ENCODE measurements around the gene DLG2.
"Not testable (repeated sequence)": the region's sequence is repeated elsewhere in the genome, so short reads cannot be mapped to it uniquely, and the experiment has no call there.

The DLG2 gene

DNA sequence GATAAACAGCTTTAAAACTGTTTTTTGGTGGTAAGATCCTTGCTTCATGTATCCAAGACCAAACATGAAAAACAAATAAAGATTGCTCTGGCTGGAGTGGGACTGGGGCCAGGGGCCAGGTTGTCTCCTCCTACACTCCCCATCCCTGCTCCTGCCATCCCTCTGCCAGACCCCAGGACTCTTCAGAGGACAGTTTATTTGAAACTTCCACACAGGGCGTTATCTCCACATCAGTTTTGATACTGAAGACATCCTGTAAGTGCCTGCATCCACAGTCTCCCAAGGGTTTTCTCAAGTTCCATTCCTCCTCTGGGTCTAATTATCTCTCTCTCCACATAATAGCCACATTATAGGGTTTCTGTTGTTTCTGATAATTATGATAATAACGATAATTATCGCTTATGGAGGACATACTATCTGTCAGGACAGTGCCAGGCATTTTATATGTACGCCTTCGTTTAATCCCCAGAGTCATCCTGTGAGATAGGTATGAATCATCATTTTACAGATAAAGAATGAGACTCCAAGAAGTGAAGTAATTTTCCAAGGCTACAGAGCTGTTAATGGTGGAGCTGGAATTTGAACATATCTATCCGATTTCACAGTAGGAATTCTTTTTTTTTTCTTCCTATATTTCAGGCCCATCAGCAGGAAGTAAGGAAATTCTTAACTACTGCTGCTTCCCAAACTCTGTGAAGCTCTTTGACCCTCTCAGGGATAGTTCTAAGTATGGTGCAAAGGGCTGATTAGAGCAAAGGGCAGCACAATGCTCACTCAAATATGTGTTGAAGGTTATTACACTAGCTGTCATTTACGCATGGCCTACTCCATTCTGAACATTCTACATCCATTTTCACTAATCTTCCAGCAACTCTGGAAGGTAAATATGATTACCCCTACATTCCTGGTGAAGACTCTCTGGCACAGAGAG, 1852.9 kb downstream of the DLG2 start:
- no peak for DNase-seq (ENCODE audit: low read depth)

DNA sequence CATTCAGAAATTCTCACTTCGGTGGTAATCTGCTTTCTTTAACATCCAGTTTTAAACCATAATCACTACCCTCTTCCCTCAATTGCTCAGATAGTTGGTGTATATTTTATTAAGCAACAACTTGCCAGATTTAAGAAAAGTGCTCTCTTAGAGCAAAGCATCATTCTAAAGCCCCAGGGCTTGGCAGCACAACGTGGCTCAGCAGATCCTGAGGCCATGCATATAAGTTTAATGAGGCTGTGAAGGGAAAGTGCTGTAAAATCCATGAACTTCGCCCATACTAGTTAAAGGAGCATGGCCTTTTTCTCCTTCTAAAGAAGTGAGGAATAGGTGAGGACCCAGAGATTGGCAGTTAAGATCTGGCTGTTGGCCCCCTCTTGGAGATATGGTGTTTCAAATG, 1858.7 kb downstream of the DLG2 start:
- DNase-seq (ENCODE audit: low read depth): no peak

DNA sequence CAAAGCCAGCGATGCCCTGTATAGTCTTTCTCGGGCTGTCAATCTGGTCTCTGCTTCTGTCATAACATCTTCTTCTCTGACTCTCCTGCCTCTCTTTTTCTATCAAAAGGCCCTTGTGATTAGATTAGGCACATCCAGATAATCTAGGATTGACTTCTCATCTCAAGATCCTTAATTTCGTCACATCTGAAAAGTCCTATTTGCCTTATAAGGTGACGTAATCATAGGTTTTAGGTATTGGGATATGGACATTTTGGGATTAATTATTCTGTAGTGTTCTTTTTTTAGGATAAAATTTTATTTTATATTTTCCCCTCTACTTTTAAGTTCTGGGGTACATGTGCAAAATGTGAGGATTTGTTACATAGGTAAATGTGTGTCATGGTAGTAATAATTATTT, 1860.2 kb downstream of the DLG2 start:
- no peak for DNase-seq (ENCODE audit: low read depth)

DNA sequence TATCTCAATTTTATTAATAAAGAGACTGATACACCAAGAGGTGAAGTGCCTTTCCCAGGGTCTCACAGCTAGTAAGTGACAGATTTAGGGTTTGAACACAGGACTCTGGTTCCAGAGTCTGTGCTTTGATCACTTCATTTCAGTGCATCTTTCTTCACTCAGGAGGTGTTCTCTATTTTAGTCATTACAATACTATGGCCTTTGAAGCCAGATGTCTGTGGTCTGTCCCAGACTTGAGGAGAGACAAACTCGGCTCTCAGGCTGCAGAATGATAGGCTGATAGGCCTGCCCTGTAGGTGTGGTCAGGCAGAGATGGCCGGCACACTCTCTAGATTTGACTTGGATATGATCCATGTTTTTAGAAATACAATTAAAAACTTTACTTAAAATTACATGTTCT, 1862.5 kb downstream of the DLG2 start:
- no peak for DNase-seq (ENCODE audit: low read depth)

DNA sequence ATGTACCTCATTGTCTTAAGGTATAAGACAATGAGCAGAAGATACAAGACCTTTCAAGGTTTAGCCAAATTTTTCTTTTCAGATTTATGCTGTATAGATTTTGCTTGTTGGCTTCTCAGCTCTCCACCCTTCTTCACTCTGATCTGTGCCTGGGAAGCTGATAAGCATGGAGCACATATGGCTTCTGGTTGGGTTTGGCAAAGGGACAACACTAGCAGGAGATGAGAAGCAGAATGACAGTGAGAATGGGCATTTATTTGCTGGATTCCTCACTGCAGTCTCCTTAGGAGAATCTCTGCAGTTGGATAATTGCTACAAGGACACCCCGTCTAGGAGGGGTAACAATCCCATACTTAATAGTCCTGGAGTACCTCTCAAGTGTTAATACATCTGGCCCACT, 1866.2 kb downstream of the DLG2 start:
- no peak for DNase-seq (ENCODE audit: low read depth)

DNA sequence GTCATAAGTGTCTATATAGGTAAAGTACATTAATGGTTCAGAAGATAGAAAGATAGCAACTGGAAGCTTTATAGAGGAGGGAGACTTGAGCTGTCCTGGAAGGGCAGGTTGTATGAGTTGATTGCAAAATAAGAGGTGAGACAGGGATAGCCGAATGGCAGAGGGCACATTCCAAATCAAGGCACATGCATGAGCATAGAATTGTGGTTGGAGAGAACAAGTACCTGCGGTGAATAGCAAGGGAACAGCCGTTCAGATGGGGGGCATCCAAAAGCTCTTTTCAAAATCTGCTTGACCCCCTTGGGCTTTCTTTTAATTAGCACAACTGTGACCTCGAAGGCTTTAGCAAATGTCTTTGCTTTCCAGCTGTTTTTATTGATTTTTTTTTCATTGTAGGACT, 1868.0 kb downstream of the DLG2 start:
- DNase-seq (ENCODE audit: low read depth): no peak

DNA sequence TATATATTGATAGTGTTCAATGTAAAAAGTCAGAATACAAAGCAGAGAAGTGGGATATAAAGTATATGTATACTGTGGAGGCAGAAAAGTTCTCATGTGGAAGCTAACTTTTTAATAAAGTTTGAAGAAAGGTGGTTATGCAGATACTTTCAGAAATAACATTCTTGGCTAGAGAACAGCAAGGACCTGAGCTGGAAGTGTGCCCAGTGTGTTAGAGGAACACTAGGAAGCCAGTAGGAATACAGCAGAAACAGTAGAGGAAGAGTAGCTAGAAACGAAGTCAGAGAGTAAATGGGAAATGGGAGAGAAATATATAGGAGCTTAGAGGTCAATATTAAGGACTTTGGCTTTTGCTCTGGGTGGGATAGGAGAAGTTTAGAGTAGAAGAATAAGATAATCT, 1876.1 kb downstream of the DLG2 start:
- no peak for DNase-seq (ENCODE audit: low read depth)

DNA sequence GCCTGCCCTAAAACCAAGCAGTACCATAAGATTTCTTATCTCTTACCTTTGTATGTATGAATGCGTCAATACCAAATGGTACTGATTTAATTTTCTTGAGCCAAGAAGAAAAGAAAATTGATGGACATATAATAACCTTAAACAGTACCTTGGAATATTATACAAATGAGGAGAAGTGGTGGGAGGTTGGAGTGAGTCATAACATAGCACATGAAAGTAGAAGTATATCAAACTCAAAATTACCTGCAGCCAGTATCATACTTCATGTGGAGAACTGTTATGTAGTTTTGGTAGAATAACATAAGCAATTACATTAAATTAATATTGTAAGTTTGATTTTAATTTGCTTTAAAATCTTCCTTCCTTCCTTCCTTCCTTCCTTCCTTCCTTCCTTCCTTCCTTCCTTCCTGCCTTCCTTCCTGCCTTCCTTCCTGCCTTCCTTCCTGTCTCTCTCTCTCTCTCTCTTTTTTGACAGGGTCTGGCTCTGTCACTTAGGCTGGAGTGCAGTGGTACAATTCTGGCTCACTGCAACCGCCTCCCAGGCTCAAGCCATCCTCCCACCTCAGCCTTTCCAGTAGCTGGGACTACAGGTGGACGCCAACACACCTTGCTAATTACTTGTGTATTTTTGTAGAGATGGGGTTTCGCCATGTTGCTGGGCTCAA, 1880.1 kb downstream of the DLG2 start:
- DNase-seq (ENCODE audit: low read depth): no peak

DNA sequence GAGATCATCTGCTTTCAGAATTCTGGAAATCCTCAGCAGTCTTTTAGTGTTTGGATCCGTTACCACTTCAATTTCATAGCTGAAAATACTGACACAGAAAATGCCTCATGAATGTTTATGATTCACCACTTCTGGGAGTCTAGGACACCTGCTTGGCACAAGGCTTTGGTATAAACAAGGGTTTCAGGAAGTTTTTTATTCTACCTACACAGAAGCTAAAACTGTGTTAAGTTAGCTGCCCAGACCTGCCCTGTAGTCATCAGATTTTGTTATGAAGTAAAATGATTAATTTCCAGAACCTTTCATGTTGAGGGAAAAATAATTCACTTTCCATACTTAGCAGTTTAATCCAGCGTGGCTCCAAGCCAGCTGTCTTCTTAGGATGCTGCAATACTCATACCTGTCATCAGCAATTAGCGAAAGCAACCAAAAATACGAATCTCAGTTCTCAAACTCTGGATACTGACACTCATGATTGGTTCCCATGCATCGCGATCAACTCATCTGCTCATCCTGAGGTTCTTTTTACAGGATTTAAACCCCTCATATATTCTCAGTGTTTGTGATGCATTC, 1882.4 kb downstream of the DLG2 start:
- no peak for DNase-seq (ENCODE audit: low read depth)

DNA sequence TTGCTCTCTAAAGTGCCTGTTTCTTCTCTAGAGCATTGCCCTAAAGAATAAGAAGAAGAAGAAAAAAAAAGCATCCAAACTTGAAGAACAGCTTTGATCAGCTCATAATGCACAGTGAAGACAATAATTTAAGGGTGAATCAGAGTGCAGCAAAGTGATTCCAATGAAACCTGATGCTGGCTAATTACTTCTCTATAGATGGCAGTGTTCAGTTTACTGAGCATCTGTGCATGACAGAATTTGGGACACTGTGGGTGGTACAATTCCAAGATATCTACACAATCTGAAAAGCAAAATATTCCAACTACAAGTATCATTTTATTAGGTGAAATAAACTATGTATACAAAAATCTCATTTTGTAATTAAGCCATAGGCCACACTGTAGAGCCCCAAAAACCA, 1890.5 kb downstream of the DLG2 start:
- DNase-seq (ENCODE audit: low read depth): no peak

DNA sequence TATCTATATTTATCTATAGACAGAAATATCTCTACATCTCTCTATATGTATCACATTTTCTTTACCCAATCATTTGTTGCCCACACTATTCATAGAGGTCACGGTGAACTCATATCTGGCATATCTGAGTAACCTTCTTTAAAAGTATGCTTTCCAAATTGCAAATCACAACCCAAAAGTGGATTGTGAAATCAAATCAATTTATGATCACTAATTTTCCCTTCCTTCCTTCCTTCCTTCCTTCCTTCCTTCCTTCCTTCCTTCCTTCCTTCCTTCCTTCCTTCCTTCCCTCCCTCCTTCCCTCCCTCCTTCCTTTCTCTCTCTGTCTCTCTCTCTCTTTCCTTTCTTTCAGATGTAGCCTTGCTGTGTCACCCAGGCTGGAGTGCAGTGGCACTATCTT, 1893.0 kb downstream of the DLG2 start:
- no peak for DNase-seq (ENCODE audit: low read depth)

DNA sequence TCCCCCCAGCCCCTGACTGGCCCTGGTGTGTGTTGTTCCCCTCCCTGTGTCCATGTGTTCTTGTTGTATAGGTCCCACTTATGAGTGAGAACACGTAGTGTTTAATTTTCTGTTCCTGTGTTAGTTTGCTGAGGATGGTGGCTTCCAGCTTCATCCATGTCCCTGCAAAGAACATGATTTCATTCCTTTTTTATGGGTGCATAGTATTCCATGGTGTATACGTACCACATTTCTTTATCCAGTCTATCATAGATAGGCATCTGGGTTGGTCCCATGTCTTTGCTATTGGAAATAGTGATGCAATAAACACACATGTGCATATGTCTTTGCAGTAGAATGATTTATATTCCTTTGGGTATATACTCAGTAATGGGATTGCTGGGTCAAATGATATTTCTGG, 1895.9 kb downstream of the DLG2 start:
- DNase-seq (ENCODE audit: low read depth): not testable (repeated sequence)

DNA sequence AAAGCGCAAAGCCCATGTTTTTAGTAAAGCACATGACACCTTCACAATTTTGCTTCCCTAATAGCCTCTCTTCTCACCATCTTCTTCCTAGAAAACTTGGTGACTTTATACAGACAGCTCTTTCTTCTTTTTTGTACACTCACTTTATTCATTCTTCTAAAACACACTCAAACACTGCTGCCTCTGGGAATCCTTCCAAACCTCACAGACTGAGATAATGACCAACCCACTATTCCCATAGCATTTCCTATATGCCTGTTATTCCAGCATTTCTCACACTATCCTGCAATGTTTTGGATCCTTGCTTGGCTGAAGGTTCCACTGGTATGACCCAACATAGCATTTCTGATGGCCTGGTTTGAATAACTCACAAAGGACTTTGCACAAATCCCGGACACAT, 1898.9 kb downstream of the DLG2 start:
- DNase-seq (ENCODE audit: low read depth): no peak

DNA sequence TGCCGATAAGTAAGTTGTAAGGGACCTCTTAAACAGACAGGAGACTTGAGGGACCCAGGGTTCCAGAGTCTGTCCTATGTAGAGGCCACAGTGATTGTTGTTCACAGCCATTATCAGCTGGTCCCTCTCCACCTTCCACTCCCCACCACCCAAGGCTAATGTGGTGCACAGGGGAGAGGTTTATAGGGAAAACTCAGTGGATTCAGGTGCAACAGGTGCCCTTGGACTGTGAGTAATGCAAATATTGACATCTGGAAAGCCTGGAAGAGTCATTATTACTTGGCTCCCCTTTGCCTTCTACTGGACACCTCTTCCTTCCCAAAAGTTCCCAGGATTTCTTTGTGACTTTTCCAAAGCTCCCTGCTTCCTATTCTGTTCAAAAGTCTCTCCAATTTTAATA, 1899.9 kb downstream of the DLG2 start:
- DNase-seq (ENCODE audit: low read depth): no peak

DNA sequence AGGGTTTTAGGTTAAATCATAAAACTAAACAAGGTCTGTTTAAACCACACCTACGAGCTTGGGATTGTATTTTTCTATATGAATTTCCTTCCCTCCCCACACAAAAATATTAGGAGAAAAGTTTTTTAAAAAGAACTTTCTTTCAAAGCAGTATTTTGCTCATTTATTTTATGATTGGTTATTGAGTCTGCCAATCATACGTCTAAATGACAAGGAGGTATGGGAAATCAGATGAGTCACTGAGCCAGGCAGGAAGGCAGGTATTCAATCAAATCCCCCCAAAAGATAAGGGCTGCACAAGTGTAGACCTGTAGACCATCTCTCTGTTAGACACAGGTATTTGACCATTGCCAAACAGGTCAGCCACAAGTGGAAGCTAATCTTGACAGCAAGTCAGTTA, 1900.8 kb downstream of the DLG2 start:
- DNase-seq (ENCODE audit: low read depth): no peak

DNA sequence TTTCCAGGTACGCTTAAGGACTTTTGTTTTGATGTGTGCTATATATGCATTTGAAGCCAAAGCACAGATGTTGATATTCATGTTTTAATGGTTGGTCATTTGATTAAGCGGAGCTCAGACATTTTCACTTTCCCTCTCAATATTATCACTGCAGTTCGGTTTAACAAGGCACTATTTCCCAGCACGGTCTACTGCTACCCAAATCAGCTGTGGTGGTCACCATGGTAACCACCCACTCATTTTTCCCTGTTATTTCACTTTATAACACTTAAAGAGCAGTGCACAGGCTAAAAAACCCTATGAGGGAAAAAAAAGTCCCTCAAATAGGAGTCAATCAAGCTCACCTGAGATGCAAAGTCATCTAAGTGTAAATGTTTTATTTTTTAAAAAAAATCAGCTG, 1901.4 kb downstream of the DLG2 start:
- no peak for DNase-seq (ENCODE audit: low read depth)

DNA sequence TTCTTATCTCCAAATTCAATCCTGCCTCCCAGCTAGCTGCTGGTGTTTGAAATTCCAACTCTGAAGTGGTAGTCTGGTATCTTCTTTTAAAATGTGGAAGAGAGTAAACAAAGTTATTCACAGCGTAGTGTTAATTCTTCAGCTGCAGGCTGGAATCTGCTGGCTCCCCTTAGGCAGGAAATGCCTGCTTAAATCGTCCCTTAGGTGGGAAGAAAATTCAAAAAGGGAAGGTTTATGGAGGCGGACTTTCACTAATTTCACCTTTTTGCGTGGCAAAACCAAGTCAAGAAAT, 1901.9 kb downstream of the DLG2 start:
- DNase-seq (ENCODE audit: low read depth): no peak

DNA sequence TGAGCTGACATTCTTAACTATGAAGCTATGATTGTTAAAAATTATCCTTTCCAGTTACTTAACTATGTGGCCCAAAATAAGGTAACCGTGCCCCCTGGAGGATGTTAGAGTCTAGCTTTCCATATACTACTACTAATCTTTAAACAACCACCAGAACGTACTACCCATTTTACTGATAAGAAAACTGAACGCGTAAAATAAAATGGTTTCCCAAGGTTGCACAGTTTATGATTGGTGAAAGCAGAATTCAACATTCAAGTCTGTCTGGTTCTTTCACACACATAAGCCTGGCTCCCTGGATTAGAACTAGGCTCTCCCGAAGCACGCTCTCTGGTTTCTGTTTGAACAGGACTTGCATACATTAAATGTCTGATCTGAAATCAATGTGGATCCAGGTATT, 1903.1 kb downstream of the DLG2 start:
- no peak for DNase-seq (ENCODE audit: low read depth)

DNA sequence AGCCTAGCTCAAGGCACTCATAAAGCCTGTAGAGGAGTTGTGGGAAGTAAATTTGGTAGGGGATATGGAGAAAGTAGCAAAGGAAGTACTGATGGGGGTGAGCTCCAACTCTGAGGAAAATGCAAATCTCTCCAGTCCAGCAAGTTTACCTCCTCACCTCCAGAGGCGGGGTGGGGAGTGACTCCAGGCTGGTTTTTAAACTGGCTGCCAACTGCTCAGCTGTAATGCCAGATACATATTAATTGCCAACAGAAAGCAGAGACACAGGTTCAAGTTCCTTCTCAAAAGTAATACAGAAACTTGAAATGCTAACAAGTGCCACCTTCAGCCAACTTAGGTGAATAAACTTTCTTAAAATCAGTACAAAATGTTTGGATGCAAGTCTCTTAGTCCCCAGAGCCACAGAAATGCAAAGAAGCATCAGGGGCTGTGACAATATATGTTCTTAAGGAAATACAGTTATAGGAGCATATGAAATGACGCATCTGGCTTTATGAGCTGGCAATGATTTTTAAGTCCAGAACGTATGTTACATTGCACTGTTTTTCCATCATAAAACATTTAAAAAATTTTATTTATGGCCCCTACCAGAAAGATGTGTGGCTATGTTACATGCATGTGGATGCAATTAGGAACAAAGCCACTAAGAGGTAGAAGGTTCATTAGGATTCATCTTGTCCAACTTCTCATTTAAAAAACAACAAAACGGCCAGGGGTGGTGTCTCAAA, 1904.6 kb downstream of the DLG2 start:
- no peak for DNase-seq (ENCODE audit: low read depth)

DNA sequence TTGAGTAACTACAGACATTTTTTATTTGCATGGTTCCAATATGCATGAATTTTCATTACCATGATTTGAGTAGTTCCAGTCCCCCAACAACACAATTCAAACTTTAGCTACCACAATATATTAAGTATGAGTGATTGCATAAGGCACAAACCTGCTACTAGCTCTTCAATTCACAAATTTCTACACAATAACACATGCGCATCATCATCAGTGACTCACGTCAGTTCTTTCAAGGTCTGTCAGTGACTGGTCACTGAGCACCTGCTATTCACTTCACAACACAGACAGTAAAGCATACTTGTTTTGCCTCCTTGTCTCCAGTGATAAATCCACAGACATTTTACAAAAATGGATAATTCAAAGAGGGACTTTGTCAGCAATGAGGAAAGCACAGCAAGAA, 1905.9 kb downstream of the DLG2 start:
- DNase-seq (ENCODE audit: low read depth): no peak

DNA sequence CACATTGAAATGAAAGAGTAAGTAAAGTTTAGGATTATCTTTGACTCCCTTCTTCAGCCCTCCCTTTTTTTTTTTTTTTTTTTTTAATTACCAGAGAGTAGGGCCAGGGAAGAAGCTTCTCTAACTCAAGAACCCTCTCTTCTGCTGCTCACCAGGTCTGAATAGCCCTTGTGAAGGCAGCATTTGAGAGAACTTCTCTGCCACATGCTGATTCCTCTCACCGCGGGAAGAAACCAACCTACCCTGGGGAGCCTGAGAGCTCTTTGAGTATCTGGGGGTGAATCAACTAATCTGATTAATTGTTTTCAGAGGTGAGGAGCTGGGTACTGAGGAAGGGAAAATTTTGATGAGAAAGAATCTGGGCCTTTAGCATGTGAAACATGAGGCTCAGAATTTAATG, 1906.5 kb downstream of the DLG2 start:
- no peak for DNase-seq (ENCODE audit: low read depth)

DNA sequence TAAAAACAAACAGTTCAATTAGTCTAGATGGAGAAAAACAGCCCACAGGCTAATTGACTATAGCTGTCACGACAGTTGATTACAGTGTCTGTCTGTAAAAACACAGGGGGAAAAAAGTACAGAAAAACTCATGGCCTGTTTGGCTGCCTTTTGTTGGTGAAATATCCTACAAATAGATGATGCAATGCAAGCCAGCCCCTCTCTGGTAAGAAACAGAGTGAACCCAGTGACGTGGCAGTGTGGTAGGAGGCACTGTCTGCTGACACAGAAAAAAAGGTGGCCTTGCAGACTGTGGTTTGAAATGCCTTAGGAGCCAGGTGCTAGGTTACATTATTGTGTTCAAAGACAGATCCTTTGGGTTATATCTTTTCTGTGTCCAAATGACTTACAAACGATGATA, 1909.6 kb downstream of the DLG2 start:
- DNase-seq (ENCODE audit: low read depth): no peak

All from stimulated activated CD4-positive, alpha-beta T cell treated with anti-CD3 and anti-CD28 coated beads, Interleukin-2, amount 100 ng/mL, for 4 hours (primary cell).